HS-5 (cell line): ENCODE results near the gene GCFC2.
A peak's percentile ranks its signal among the peaks of the same experiment; 100 is the strongest.

ENCODE experiments used
- DNase-seq: peaks from one replicate; pipeline ENCODE4 v3.0.0-alpha.2; 2012; ENCODE audit warnings: low read depth

GCFC2 gene

GRCh38 chr2:75627902-75628504 is 82.7 kb downstream of the GCFC2 start:
- DNase-seq = no peak

- DNase-seq = no peak
These were observed 87.8 kb downstream of the GCFC2 start for GRCh38 chr2:75622929-75623328.

GRCh38 chr2:75622500-75622899 is 88.2 kb downstream of the GCFC2 start:
- no peak for DNase-seq

GRCh38 chr2:75621228-75621627 is 89.5 kb downstream of the GCFC2 start:
- no peak for DNase-seq

GRCh38 chr2:75619956-75620740 is 90.6 kb downstream of the GCFC2 start:
- peak; percentile 44 for DNase-seq

- no peak for DNase-seq
These were observed 93.8 kb downstream of the GCFC2 start for GRCh38 chr2:75616933-75617332.

GRCh38 chr2:75616406-75616805 is 94.3 kb downstream of the GCFC2 start:
- no peak for DNase-seq

GRCh38 chr2:75614162-75614651 is 96.5 kb downstream of the GCFC2 start:
- no peak for DNase-seq

- no peak for DNase-seq
These were observed 97.9 kb downstream of the GCFC2 start for GRCh38 chr2:75612862-75613243.
